Caco-2 (cell line): Measurements from ENCODE around the gene FXYD2. TPM values are rescaled to one million over a fixed set of nuclear protein-coding genes. Genes with fewer than 3 reads are reported as not detected.

Source experiments
- BruUV-seq: library from RNA; stranded (reverse); fragments of 400-500 nt; replicated peaks from 2 replicates; lab custom pipeline; 2021; lab: Mats Ljungman, UMichigan
- CTCF ChIA-PET: fragments of 300-600 bp; sonication (Branson Sonifier 250); formaldehyde crosslinking; loops from one replicate; lab custom pipeline; 2022; ENCODE audit warnings: antibody characterized with exemption; lab: Charles Lee
- POLR2A ChIA-PET: fragments of 300-600 bp; sonication (Branson Sonifier 250); formaldehyde crosslinking; loops from one replicate; lab custom pipeline; 2022; ENCODE audit warnings: antibody characterized with exemption; lab: Charles Lee
- DNase-seq, 2 experiments: peaks; one replicate each; pipeline versions ENCODE4 v3.0.0 to v3.0.0-alpha.2; 2020 to 2022
- H3K27me3 ChIP-seq: replicated peaks from 2 replicates; pipeline ENCODE4 v1.6.0; 2011; ENCODE audit warnings: low read length; ENCODE audit not compliant: control insufficient read depth, insufficient read depth
- H3K36me3 ChIP-seq: 2 replicates; pipeline ENCODE4 v1.5.1; 2011; ENCODE audit warnings: low read length; ENCODE audit not compliant: control insufficient read depth, insufficient read depth
- H3K4me1 ChIP-seq: fragments of 250-450 bp; sonication (Bioruptor Pico); 2 replicates; pipeline ENCODE4 v1.5.1; 2020; ENCODE audit warnings: mild to moderate bottlenecking
- H3K4me3 ChIP-seq: 2 replicates; pipeline ENCODE4 v1.5.1; 2011; ENCODE audit warnings: low read depth, mild to moderate bottlenecking, control low read depth, low read length
- H3K9me3 ChIP-seq: fragments of 250-450 bp; sonication (Bioruptor Pico); 2 replicates; pipeline ENCODE4 v1.5.1; 2020; ENCODE audit warnings: mild to moderate bottlenecking, moderate library complexity
- H3K27ac Mint-ChIP-seq: one replicate; pipeline ENCODE4 v1.8.0; 2022; ENCODE audit warnings: mixed read lengths; ENCODE audit not compliant: unreplicated experiment
- H3K27me3 Mint-ChIP-seq: one replicate; pipeline ENCODE4 v1.8.0; 2022; ENCODE audit warnings: mixed read lengths; ENCODE audit not compliant: insufficient read depth, unreplicated experiment
- H3K36me3 Mint-ChIP-seq: one replicate; pipeline ENCODE4 v1.8.0; 2022; ENCODE audit warnings: mild to moderate bottlenecking, mixed read lengths; ENCODE audit not compliant: insufficient read depth, unreplicated experiment
- H3K4me1 Mint-ChIP-seq: one replicate; pipeline ENCODE4 v1.8.0; 2022; ENCODE audit warnings: low read depth, mixed read lengths; ENCODE audit not compliant: unreplicated experiment
- H3K4me3 Mint-ChIP-seq: one replicate; pipeline ENCODE4 v1.8.0; 2022; ENCODE audit warnings: mild to moderate bottlenecking, moderate library complexity, mixed read lengths; ENCODE audit not compliant: unreplicated experiment
- H3K9me3 Mint-ChIP-seq: one replicate; pipeline ENCODE4 v1.8.0; 2022; ENCODE audit warnings: mixed read lengths; ENCODE audit not compliant: unreplicated experiment
- intact Hi-C: fragments of 100-400 bp; cut with micrococcal nuclease; formaldehyde crosslinking; loops from one replicate; pipeline ENCODE4 v1.10.0; 2022; ENCODE audit not compliant: unreplicated experiment
- total RNA-seq: library from RNA; stranded (reverse); gene quantifications from 2 replicates; pipeline ENCODE4 v1.2.3, GENCODE V29; 2022
- TF ChIP-seq, protein P1 (sequence below), 2 experiments: fragments of 200-600 bp in 1 of 2; IDR thresholded peaks; 1 replicate in 1 of 2; 2 replicates in 1 of 2; pipeline versions ENCODE4 v1.5.1 to v1.8.0; 2011 to 2022; ENCODE audit warnings: antibody characterized with exemption in 1 of 2, control low read depth in 1 of 2, inconsistent platforms in 1 of 2, low read depth in 1 of 2, low read length in 1 of 2, mild to moderate bottlenecking in 1 of 2, moderate library complexity in 1 of 2; ENCODE audit not compliant: insufficient read depth in 1 of 2, severe bottlenecking in 1 of 2, unreplicated experiment in 1 of 2

FXYD2 gene
- total RNA-seq, 1 experiment from 2014 or later: 0.48 TPM

DNA sequence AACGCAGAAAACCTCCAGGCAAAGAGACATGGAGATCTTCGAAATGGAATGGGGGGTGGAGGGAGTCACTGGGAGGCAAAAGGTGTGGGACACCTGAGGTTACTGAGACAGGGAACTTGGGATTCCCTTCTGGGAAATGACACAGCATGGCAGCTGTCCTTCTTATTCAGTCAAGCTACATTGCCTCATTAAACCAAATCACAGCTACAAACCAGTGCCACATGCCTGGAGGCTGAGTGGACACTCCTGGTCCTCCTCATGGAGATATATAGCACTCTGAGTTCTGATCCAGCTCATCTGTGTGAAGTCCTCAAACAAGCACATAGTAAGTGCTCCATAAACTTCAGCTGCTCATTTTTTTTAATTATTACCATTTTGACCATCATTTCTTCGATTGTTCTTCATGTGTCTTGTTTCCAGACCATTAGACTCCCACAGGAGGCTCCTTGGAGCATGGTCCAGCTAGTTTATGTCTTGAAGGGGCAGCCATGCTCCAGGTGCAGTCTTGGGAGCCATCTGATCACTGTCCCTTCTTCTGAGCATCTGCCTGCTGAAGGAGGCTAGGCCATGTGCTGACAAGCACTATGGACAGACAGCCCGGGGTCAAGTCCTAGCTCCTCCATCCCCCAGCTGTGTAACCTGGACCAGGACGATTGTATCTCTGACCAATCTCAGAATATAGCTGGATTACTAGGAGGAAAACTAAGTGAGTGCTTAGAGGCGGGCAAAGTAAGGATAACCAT is 9.7 kb upstream of the FXYD2 start:
- intact Hi-C loops: no loop called here
- peaks cover 5% of the 10 kb centered on the region for H3K36me3 Mint-ChIP-seq
- peak overlapping the region; percentile 12 for H3K4me3 Mint-ChIP-seq
- TF ChIP-seq, protein P1, sequence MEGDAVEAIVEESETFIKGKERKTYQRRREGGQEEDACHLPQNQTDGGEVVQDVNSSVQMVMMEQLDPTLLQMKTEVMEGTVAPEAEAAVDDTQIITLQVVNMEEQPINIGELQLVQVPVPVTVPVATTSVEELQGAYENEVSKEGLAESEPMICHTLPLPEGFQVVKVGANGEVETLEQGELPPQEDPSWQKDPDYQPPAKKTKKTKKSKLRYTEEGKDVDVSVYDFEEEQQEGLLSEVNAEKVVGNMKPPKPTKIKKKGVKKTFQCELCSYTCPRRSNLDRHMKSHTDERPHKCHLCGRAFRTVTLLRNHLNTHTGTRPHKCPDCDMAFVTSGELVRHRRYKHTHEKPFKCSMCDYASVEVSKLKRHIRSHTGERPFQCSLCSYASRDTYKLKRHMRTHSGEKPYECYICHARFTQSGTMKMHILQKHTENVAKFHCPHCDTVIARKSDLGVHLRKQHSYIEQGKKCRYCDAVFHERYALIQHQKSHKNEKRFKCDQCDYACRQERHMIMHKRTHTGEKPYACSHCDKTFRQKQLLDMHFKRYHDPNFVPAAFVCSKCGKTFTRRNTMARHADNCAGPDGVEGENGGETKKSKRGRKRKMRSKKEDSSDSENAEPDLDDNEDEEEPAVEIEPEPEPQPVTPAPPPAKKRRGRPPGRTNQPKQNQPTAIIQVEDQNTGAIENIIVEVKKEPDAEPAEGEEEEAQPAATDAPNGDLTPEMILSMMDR (IDR thresholded peaks at IDR 0.05; ENCODE audit: insufficient read depth in 1 of 2, low read depth in 1 of 2, low read length in 1 of 2, severe bottlenecking in 1 of 2, unreplicated experiment in 1 of 2): no peak
- H3K9me3 Mint-ChIP-seq: no peaks in the 10 kb centered on the region
- no peak overlapping the region for H3K27ac Mint-ChIP-seq
- Histone ChIP-seq H3K9me3 (no peaks in the 10 kb centered on the region), H3K36me3 (no peaks in the 10 kb centered on the region), H3K27me3 (no peaks in the 10 kb centered on the region), H3K4me3 (no peak overlapping the region), H3K4me1 (peaks cover 14% of the 10 kb centered on the region)
- BruUV-seq: TSS peak; percentile 47
- H3K4me1 Mint-ChIP-seq: peaks cover 38% of the 10 kb centered on the region
- peaks cover 4% of the 10 kb centered on the region for H3K27me3 Mint-ChIP-seq
- ChIA-PET CTCF (interaction anchor here (0.7 to 2.9 kb wide), 11 partner anchors 8 to 408 kb away, joined by 3 to 26 read pairs (median 6); partner anchors contain the start of gene FXYD2), POLR2A (no interaction called here)
- DNase-seq: no peak

DNA sequence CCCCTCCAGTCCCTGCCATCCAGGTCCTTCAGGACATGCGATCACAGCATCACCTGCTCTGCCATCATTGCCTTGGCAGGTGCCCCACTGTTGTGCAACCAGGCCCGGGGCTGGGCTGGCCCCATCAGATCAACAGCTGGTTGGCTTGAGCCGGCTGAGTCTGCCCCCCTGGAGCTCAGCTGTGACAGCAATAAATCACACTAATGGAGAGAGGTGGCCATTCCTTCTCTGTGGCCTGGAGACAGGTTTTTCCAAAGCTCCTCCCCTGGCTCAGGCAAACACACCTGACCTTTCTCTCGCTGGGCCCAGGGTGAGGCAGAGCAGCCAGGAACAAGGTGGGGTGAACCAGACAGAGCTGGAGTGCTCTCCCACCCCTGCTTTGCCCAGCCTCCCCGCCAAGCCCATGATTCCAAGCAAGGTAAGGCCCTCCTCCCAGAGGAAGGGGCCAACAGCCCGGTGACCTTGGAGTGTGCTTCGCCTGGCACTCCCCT is 8.9 kb upstream of the FXYD2 start:
- Mint-ChIP-seq H3K4me3 (peak overlapping the region; percentile 12), H3K4me1 (peaks cover 38% of the 10 kb centered on the region), H3K27ac (no peak overlapping the region), H3K9me3 (no peaks in the 10 kb centered on the region), H3K27me3 (peaks cover 4% of the 10 kb centered on the region), H3K36me3 (peaks cover 5% of the 10 kb centered on the region)
- DNase-seq: peak; percentile 84 to 91
- intact Hi-C loops: no loop called here
- ChIA-PET POLR2A (no interaction called here), CTCF (interaction anchor here (0.6 to 2.9 kb wide), 17 partner anchors 9 to 1529 kb away, joined by 3 to 26 read pairs (median 5); partner anchors contain the start of gene FXYD2)
- Histone ChIP-seq H3K36me3 (no peaks in the 10 kb centered on the region), H3K9me3 (no peaks in the 10 kb centered on the region), H3K27me3 (no peaks in the 10 kb centered on the region), H3K4me1 (peaks cover 17% of the 10 kb centered on the region), H3K4me3 (no peak overlapping the region)
- no TSS peak for BruUV-seq
- TF ChIP-seq, protein P1 (IDR thresholded peaks at IDR 0.05; ENCODE audit: insufficient read depth in 1 of 2, low read depth in 1 of 2, low read length in 1 of 2, severe bottlenecking in 1 of 2, unreplicated experiment in 1 of 2): no peak

DNA sequence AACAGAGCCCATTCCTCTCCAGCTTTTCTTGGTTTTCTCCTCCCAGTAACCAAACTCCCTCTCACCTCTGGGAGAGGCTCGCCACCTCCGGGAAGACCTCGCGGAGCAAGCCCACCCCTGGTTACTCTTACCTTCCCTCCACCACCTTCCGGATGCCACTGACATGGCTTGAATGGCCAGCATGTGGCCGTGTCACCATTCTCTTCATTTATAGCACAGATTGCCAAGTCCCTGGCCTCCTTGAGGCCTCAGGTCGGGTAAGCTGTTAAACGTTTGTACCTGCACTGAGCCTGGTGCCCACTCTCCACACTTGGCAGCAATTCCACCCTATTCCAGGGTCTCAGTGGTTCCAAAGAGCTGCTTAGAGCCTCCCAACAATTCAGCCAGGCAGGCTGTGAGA is 8.0 kb upstream of the FXYD2 start:
- intact Hi-C loops: no loop called here
- H3K9me3 Mint-ChIP-seq: no peaks in the 10 kb centered on the region
- no peak for DNase-seq
- TF ChIP-seq, protein P1 (IDR thresholded peaks at IDR 0.05; ENCODE audit: insufficient read depth in 1 of 2, low read depth in 1 of 2, low read length in 1 of 2, severe bottlenecking in 1 of 2, unreplicated experiment in 1 of 2): no peak
- ChIA-PET CTCF (interaction anchor here (1.2 to 2.9 kb wide), 6 partner anchors 14 to 223 kb away, joined by 5 to 26 read pairs (median 7); no protein-coding TSS in a partner anchor), POLR2A (no interaction called here)
- H3K4me1 Mint-ChIP-seq: peaks cover 34% of the 10 kb centered on the region
- no TSS peak for BruUV-seq
- Histone ChIP-seq H3K4me1 (peaks cover 17% of the 10 kb centered on the region), H3K9me3 (no peaks in the 10 kb centered on the region), H3K36me3 (no peaks in the 10 kb centered on the region), H3K4me3 (no peak overlapping the region), H3K27me3 (no peaks in the 10 kb centered on the region)
- no peak overlapping the region for H3K27ac Mint-ChIP-seq
- peaks cover 4% of the 10 kb centered on the region for H3K27me3 Mint-ChIP-seq
- peaks cover 5% of the 10 kb centered on the region for H3K36me3 Mint-ChIP-seq
- no peak overlapping the region for H3K4me3 Mint-ChIP-seq
